OCI-LY1 (cell line): Measurements from ENCODE around the gene SLC25A39.

Source experiments
- EZH2 ChIP-seq: fragments of 200-600 bp; sonication (generic), shearing (Covaris generic); IDR thresholded peaks from 2 replicates; pipeline ENCODE4 v1.8.0; 2017; ENCODE audit warnings: borderline replicate concordance, mixed run types, mild to moderate bottlenecking, antibody characterized with exemption, low read length, moderate library complexity, mixed read lengths
- TF ChIP-seq, protein P1 (sequence below): fragments of 200-600 bp; sonication (generic), shearing (Covaris generic); IDR thresholded peaks from 2 replicates; pipeline ENCODE4 v1.5.1; 2017; ENCODE audit warnings: mild to moderate bottlenecking, antibody characterized with exemption, low read length, moderate library complexity, mixed read lengths

DNA sequence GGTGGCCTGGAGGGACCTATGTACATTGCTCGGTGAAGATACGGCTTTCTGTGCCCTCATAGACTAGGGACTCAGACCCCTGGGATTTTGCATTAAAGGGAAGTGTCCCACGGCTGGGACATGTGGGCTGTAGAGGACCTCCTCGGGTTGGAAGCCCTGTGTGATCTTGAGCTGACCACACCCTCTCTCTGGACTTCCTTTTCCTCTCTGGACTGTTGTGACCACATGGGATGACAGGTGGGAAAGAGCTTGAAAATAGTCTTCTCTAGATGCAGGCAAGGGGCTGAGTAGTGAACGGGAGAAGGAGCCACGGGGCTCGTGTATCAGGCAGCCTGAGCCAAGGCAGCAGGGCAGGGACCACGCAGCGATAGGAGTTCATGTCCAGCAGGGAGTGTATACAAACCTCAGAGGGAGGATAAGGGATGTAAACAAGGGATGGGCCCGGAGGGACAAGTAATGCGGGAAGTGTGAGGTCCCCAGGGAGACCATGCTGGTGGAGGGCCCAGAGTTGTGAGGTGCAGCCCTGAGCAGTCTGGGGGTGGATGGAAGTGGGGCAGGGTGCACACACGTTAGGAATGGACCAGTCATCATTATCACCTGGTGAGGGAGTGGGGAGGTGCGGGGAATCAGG lies 52.2 kb downstream of the SLC25A39 start:
- TF ChIP-seq, protein P1, sequence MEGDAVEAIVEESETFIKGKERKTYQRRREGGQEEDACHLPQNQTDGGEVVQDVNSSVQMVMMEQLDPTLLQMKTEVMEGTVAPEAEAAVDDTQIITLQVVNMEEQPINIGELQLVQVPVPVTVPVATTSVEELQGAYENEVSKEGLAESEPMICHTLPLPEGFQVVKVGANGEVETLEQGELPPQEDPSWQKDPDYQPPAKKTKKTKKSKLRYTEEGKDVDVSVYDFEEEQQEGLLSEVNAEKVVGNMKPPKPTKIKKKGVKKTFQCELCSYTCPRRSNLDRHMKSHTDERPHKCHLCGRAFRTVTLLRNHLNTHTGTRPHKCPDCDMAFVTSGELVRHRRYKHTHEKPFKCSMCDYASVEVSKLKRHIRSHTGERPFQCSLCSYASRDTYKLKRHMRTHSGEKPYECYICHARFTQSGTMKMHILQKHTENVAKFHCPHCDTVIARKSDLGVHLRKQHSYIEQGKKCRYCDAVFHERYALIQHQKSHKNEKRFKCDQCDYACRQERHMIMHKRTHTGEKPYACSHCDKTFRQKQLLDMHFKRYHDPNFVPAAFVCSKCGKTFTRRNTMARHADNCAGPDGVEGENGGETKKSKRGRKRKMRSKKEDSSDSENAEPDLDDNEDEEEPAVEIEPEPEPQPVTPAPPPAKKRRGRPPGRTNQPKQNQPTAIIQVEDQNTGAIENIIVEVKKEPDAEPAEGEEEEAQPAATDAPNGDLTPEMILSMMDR: no peak
- TF ChIP-seq EZH2: no peak
